Prostate gland (tissue), 2 donors: Measurements from ENCODE around the gene ADARB2. TPM values are rescaled to one million over a fixed set of nuclear protein-coding genes. Genes with fewer than 3 reads are reported as not detected.

ENCODE experiments used
- DNase-seq: peaks from one replicate; pipeline ENCODE4 v3.0.0-alpha.2; 2019; ENCODE audit warnings: low spot score
- H3K27ac ChIP-seq, 2 donors: fragments of 200-600 bp; sonication (generic); 2 replicates each; pipeline ENCODE4 v1.5.1; 2017 to 2019
- H3K27me3 ChIP-seq: fragments of 200-600 bp; sonication (generic); replicated peaks from 2 replicates; pipeline ENCODE4 v1.5.1; 2019; ENCODE audit not compliant: insufficient read depth
- H3K36me3 ChIP-seq, 2 donors: fragments of 200-600 bp; sonication (generic); 1 replicate in 1 of 2; 2 replicates in 1 of 2; pipeline versions ENCODE4 v1.5.1 to v1.8.1; 2017 to 2019
- H3K4me1 ChIP-seq: fragments of 200-600 bp; sonication (generic); replicated peaks from 2 replicates; pipeline ENCODE4 v1.5.1; 2019
- H3K4me3 ChIP-seq, 2 donors: fragments of 200-600 bp; sonication (generic); 2 replicates each; pipeline ENCODE4 v1.5.1; 2017 to 2019
- H3K9me3 ChIP-seq: fragments of 200-600 bp; sonication (generic); 2 replicates; pipeline ENCODE4 v1.5.1; 2017
- POLR2A ChIP-seq: fragments of 450-650 bp; IDR thresholded peaks from one replicate; pipeline ENCODE4 v1.6.1; 2016; ENCODE audit warnings: antibody characterized with exemption, mild to moderate bottlenecking
- POLR2AphosphoS5 ChIP-seq: sonication (generic); formaldehyde crosslinking; IDR thresholded peaks from one replicate; pipeline ENCODE4 v1.6.1; 2017; ENCODE audit warnings: antibody characterized with exemption
- WGBS: methylation state at CpG from one replicate; pipeline ENCODE4 v1.1.5; 2018; 5-methylcytosine and 5-hydroxymethylcytosine counted together
- intact Hi-C: fragments of 100-400 bp; cut with DNase I; formaldehyde crosslinking; loops from one replicate; pipeline ENCODE4 v1.14.2; 2022
- total RNA-seq, 2 donors: library from RNA; depleted of rRNA; stranded (reverse); fragments of >200 nt; gene quantifications; one replicate each; pipeline ENCODE4 v1.1.0, GENCODE V29; 2016
- TF ChIP-seq, protein P1 (sequence below), 4 experiments: fragments of 200-600 bp in 2 of 4; fragments of 450-650 bp in 2 of 4; sonication (generic) in 2 of 4; IDR thresholded peaks; 1 replicate in 3 of 4; 2 replicates in 1 of 4; pipeline ENCODE4 v1.5.1; 2016 to 2019; ENCODE audit warnings: antibody characterized with exemption in 4 of 4, mild to moderate bottlenecking in 2 of 4, moderate library complexity in 2 of 4

Gene ADARB2
- total RNA-seq, 2 donors from 2014 or later = 0.36 to 10.5 TPM

DNA sequence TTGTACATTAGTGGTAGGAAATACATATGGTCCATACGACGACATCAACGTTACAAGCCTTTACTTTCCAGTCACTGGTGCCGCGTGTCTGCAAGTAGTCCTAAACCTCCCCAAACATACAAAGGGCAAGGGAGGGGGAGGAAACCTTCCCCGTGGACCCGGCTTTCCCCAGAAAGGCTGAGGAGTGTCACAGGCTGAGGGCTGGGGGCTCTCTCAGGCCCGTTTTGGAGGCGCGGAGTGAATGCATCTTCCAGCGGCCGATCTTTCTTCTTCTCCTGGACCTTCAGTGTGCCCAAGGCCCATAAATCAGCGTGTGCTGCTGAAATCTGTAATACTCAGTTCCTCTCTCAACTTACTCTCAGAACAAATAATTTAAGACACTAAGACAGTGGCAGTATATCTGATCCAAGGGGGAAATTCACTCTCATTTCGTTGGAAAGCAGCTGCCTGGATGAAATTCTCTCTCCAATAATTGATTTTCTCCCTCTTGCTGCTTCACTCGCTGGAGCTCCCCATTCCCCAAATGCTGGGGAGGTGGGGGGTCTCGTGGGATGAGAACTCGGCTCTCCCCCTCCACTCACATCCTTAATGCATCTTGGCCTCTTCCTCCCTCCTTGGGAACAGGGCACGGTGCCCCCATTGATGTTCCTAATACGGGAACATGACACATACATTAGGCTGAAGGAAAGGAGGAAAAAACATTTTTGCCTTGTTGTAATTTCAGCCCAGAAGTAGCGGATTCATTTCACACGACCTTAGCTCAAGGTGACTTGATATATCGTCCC lies 126.1 kb downstream of the ADARB2 start:
- intact Hi-C loops = no loop called here
- Histone ChIP-seq H3K4me1 (no peaks in the 10 kb centered on the region), H3K27me3 (no peaks in the 10 kb centered on the region), H3K36me3 (no peaks in the 10 kb centered on the region), H3K9me3 (no peaks in the 10 kb centered on the region), H3K27ac (no peak overlapping the region), H3K4me3 (no peak overlapping the region)
- 87% methylated on average over 22 of the region's 22 CpGs for WGBS
- TF ChIP-seq POLR2AphosphoS5 (no peak), POLR2A (no peak)
- DNase-seq = no peak

DNA sequence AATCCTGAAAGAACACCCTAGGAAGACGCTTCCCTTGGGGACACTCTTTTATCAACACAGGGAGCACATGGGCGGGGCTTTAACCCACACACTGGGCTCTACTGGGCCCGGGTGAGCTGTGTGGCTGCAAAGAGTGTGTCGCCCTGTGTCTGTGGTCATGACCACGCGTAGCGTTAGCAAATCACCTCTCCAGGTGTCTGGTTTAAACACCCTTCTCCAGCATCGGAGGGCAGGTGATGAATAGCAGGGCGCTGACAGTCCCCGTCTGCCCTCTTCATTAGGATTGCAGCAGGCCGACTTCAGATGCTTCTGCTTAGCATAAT lies 127.7 kb downstream of the ADARB2 start:
- DNase-seq = no peak
- no peak for TF ChIP-seq POLR2AphosphoS5
- TF ChIP-seq, protein P1, sequence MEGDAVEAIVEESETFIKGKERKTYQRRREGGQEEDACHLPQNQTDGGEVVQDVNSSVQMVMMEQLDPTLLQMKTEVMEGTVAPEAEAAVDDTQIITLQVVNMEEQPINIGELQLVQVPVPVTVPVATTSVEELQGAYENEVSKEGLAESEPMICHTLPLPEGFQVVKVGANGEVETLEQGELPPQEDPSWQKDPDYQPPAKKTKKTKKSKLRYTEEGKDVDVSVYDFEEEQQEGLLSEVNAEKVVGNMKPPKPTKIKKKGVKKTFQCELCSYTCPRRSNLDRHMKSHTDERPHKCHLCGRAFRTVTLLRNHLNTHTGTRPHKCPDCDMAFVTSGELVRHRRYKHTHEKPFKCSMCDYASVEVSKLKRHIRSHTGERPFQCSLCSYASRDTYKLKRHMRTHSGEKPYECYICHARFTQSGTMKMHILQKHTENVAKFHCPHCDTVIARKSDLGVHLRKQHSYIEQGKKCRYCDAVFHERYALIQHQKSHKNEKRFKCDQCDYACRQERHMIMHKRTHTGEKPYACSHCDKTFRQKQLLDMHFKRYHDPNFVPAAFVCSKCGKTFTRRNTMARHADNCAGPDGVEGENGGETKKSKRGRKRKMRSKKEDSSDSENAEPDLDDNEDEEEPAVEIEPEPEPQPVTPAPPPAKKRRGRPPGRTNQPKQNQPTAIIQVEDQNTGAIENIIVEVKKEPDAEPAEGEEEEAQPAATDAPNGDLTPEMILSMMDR (IDR thresholded peaks at IDR 0.05) = no peak
- TF ChIP-seq POLR2A = no peak
- no peaks in the 10 kb centered on the region for H3K27me3 ChIP-seq
- H3K4me1 ChIP-seq = no peaks in the 10 kb centered on the region
- H3K4me3 ChIP-seq = no peak overlapping the region
- WGBS = 77% methylated on average over 11 of the region's 11 CpGs
- intact Hi-C loops = no loop called here
- no peaks in the 10 kb centered on the region for H3K9me3 ChIP-seq
- no peak overlapping the region for H3K27ac ChIP-seq
- H3K36me3 ChIP-seq = no peaks in the 10 kb centered on the region

DNA sequence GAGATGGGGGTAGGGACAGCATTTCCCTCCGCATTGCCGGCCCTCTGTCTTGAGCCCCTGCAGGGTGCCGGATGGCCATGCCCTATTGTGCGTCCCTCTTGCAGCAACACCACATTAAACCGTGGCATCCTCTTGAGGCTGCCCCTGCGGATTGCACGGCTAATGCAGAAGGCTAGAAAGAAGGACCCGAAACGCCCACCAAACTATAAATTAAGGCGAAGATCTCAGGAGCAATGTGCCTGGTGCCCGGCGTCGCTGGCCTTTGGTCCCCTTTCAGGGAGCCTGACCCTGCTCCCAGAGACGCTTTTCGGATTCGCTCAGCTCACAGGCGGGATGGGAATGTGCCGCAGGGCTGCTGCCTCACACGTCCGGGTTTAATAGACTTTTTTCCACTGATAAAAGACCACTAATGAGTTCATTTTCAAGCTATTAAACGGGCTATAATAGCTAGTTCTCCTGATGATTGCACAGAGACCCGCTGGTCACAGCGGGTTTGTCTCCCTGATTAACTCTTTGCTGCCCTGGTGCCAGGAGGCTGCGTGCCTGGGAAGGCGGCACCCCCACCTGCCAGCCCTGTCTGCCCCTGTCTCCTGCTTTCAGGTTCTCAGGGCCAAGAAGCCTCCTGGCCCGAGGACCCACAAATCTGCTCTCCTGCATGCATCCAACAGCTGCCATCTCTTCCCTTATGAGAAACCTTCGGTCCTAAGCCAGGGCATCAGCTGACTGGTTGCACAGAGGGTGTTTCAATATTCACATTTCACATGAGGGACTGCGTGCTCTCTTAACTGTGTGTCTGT lies 128.3 kb downstream of the ADARB2 start:
- H3K4me3 ChIP-seq = no peak overlapping the region
- H3K27me3 ChIP-seq = no peaks in the 10 kb centered on the region
- intact Hi-C loops = no loop called here
- TF ChIP-seq, protein P1 (IDR thresholded peaks at IDR 0.05) = no peak
- 26% methylated on average over 28 of the region's 28 CpGs for whole genome bisulfite sequencing
- DNase-seq = no peak
- H3K36me3 ChIP-seq = no peaks in the 10 kb centered on the region
- H3K4me1 ChIP-seq = no peaks in the 10 kb centered on the region
- no peak overlapping the region for H3K27ac ChIP-seq
- no peaks in the 10 kb centered on the region for H3K9me3 ChIP-seq

DNA sequence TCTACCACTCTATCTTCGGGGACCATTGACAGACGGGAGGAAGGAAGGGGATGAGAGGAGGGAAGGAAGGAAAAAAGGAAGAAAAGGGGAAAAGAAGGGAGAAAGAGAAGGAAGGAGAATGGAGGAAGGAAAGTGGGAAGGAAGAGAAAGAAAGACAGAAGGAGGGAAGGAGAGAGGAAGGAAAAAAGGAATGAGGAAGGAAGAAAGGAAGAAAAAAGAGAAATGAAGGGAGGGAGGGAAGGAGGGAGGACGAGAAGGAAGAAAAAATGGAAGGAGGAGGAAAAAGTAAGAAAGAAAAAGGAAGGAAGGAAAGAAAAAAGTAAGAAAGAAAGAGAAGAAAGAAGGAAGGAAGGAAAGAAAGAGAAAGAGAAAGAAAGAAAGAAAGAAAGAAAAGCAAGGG lies 128.9 kb downstream of the ADARB2 start:
- WGBS = 78% methylated on average over 3 of the region's 3 CpGs
- H3K4me3 ChIP-seq = no peak overlapping the region
- no peaks in the 10 kb centered on the region for H3K4me1 ChIP-seq
- H3K27me3 ChIP-seq = no peaks in the 10 kb centered on the region
- no peak for DNase-seq
- TF ChIP-seq POLR2AphosphoS5 (no peak), POLR2A (no peak)
- TF ChIP-seq, protein P1 (IDR thresholded peaks at IDR 0.05) = no peak
- H3K36me3 ChIP-seq = no peaks in the 10 kb centered on the region
- intact Hi-C loops = no loop called here
- H3K9me3 ChIP-seq = no peaks in the 10 kb centered on the region
- no peak overlapping the region for H3K27ac ChIP-seq

DNA sequence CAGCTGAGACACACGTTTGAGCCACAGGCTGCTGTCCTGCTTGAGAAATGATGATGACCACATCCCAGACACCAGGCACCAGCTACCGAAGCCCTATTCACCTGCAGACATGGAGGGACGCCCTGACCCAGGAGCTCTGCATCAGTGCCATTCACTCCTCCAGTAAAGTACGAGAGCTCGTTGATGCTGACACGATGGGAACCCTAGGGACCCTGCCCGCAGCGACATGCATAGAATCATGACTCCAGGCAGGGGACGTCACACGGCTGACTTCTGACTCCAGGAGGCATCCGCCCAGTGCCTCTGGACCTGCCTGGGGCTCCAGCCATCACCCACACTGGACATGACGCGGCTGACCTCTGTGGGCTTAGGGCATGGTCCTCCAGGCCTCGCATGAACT lies 129.9 kb downstream of the ADARB2 start:
- Histone ChIP-seq H3K4me3 (no peak overlapping the region), H3K4me1 (no peaks in the 10 kb centered on the region), H3K9me3 (no peaks in the 10 kb centered on the region), H3K27ac (no peak overlapping the region), H3K27me3 (no peaks in the 10 kb centered on the region), H3K36me3 (no peaks in the 10 kb centered on the region)
- 93% methylated on average over 11 of the region's 14 CpGs for WGBS
- intact Hi-C loops = no loop called here
- TF ChIP-seq POLR2AphosphoS5 = no peak
- TF ChIP-seq, protein P1 (IDR thresholded peaks at IDR 0.05) = no peak
- TF ChIP-seq POLR2A = no peak
- no peak for DNase-seq
